ENCODE results near the gene RGPD5.
"Not testable (repeated sequence)": the region's sequence is repeated elsewhere in the genome, so short reads cannot be mapped to it uniquely, and the experiment has no call there.

DNA sequence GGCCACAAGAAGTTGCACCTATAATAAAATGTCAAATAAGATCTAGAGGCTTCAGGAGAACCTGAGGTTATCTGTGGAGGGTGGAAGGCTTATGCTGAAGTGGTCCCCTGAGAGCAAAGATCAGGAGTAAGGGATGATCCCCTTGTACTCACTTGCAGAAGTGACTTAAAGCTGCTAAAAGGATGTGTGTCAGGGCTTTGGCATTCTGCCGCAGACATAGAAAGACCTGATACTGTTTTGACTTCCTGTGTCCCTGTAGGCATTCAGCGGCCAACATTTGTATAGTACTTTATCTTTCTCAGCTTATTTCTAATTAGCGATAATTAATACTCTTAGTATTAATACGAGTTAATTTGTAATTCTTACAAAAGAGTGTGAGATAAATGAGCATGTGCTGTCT, 94.3 kb downstream of the RGPD5 start:
- TF ChIP-seq, protein P1, sequence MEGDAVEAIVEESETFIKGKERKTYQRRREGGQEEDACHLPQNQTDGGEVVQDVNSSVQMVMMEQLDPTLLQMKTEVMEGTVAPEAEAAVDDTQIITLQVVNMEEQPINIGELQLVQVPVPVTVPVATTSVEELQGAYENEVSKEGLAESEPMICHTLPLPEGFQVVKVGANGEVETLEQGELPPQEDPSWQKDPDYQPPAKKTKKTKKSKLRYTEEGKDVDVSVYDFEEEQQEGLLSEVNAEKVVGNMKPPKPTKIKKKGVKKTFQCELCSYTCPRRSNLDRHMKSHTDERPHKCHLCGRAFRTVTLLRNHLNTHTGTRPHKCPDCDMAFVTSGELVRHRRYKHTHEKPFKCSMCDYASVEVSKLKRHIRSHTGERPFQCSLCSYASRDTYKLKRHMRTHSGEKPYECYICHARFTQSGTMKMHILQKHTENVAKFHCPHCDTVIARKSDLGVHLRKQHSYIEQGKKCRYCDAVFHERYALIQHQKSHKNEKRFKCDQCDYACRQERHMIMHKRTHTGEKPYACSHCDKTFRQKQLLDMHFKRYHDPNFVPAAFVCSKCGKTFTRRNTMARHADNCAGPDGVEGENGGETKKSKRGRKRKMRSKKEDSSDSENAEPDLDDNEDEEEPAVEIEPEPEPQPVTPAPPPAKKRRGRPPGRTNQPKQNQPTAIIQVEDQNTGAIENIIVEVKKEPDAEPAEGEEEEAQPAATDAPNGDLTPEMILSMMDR (IDR thresholded peaks at IDR 0.05; ENCODE audit: insufficient read depth, low read depth, low read length) = not testable (repeated sequence)
- not testable (repeated sequence) for TF ChIP-seq EZH2 (IDR thresholded peaks at IDR 0.05; ENCODE audit: insufficient read depth, low read length)
